Measurements from ENCODE around the gene SLC5A12.

GRCh38 chr11:26696330-26696729, 25.5 kb downstream of the SLC5A12 start:
- TF ChIP-seq CTCF (IDR thresholded peaks at IDR 0.05; ENCODE audit: low read depth, low read length) (no peak), POLR2A (IDR thresholded peaks at IDR 0.05; ENCODE audit: extremely low read depth, insufficient read length) (no peak), MAX (IDR thresholded peaks at IDR 0.05; ENCODE audit: low read depth, low read length) (no peak), MYC (IDR thresholded peaks at IDR 0.05; ENCODE audit: low read depth, low read length) (no peak)

Data from NB4 (cell line).